PC-3 (cell line): ENCODE data around the gene TAF13. TPM values are rescaled to one million over a fixed set of nuclear protein-coding genes. Genes with fewer than 3 reads are reported as not detected.

Source experiments
- ATAC-seq: fragments of 200-7000 bp; cut with Tn5 transposase; 2 replicates; pipeline ENCODE4 v1.9.1; 2020; ENCODE audit warnings: mild to moderate bottlenecking, moderate library complexity
- BruUV-seq: library from RNA; stranded (reverse); fragments of 400-500 nt; replicated peaks from 2 replicates; lab custom pipeline; 2021; lab: Mats Ljungman, UMichigan
- CTCF ChIA-PET: fragments of 300-600 bp; sonication (Branson Sonifier 250); formaldehyde crosslinking; loops from one replicate; lab custom pipeline; 2022; ENCODE audit warnings: antibody characterized with exemption; lab: Charles Lee
- POLR2A ChIA-PET: fragments of 300-600 bp; sonication (Branson Sonifier 250); formaldehyde crosslinking; loops from one replicate; lab custom pipeline; 2022; ENCODE audit warnings: antibody characterized with exemption; ENCODE audit not compliant: unreplicated experiment; lab: Charles Lee
- DNase-seq: peaks from one replicate; pipeline ENCODE4 v3.0.0-alpha.2; 2015
- H2AFZ ChIP-seq: fragments of 300-600 bp; sonication (generic); 2 replicates; pipeline ENCODE4 v1.6.0; 2016; ENCODE audit warnings: antibody characterized with exemption, low read length
- H3F3A ChIP-seq: fragments of 300-600 bp; sonication (generic); one replicate; pipeline ENCODE4 v1.6.0; 2017; ENCODE audit warnings: antibody characterized with exemption, low read length, control low read depth, mild to moderate bottlenecking; ENCODE audit not compliant: unreplicated experiment
- H3K27ac ChIP-seq: fragments of 300-600 bp; sonication (generic); 2 replicates; pipeline ENCODE4 v1.5.1; 2016; ENCODE audit warnings: mild to moderate bottlenecking, low read length
- H3K27me3 ChIP-seq: fragments of 300-600 bp; sonication (generic); 2 replicates; pipeline ENCODE4 v1.6.1; 2016; ENCODE audit warnings: low read length, mixed read lengths
- H3K36me3 ChIP-seq: fragments of 300-600 bp; sonication (generic); 2 replicates; pipeline ENCODE4 v1.6.1; 2016; ENCODE audit warnings: low read depth, mixed run types, low read length, mixed read lengths
- H3K4me1 ChIP-seq: fragments of 300-600 bp; sonication (generic); 2 replicates; pipeline ENCODE4 v1.5.1; 2016; ENCODE audit warnings: low read length; ENCODE audit not compliant: insufficient read depth
- H3K4me2 ChIP-seq: fragments of 300-600 bp; sonication (generic); 2 replicates; pipeline ENCODE4 v1.6.0; 2016; ENCODE audit warnings: low read length
- H3K4me3 ChIP-seq: fragments of 300-600 bp; sonication (generic); 2 replicates; pipeline ENCODE4 v1.5.1; 2016; ENCODE audit warnings: mild to moderate bottlenecking, low read length, mixed read lengths
- H3K79me2 ChIP-seq: fragments of 300-600 bp; sonication (generic); 2 replicates; pipeline ENCODE4 v1.6.1; 2017; ENCODE audit warnings: low read length, mixed read lengths
- H3K9ac ChIP-seq: fragments of 300-600 bp; sonication (generic); 2 replicates; pipeline ENCODE4 v1.6.0; 2016; ENCODE audit warnings: mild to moderate bottlenecking, low read length
- H3K9me2 ChIP-seq: fragments of 300-600 bp; sonication (generic); replicated peaks from 2 replicates; pipeline ENCODE4 v1.6.1; 2016; ENCODE audit warnings: mixed run types, low read length, mixed read lengths
- H3K9me3 ChIP-seq: fragments of 300-600 bp; sonication (generic); 2 replicates; pipeline ENCODE4 v1.6.1; 2016; ENCODE audit warnings: low read length, mixed read lengths
- H4K20me1 ChIP-seq: fragments of 300-600 bp; sonication (generic); 2 replicates; pipeline ENCODE4 v1.6.1; 2016; ENCODE audit warnings: low read length, mixed read lengths
- CTCF ChIP-seq: fragments of 300-600 bp; sonication (generic); conservative IDR thresholded peaks from 2 replicates; pipeline ENCODE4 v1.5.1; 2017; ENCODE audit warnings: antibody characterized with exemption, low read depth, mild to moderate bottlenecking, low read length
- EZH2 ChIP-seq: fragments of 300-600 bp; sonication (generic); IDR thresholded peaks from one replicate; pipeline ENCODE4 v1.6.1; 2017; ENCODE audit warnings: antibody characterized with exemption, mild to moderate bottlenecking, low read length; ENCODE audit not compliant: unreplicated experiment
- EZH2phosphoT487 ChIP-seq: fragments of 300-600 bp; sonication (generic); IDR thresholded peaks from 2 replicates; pipeline ENCODE4 v1.6.1; 2018; ENCODE audit warnings: mild to moderate bottlenecking, antibody characterized with exemption, low read length, borderline replicate concordance
- intact Hi-C: fragments of 100-400 bp; cut with micrococcal nuclease; formaldehyde crosslinking; loops from 2 replicates; pipeline ENCODE4 v1.9.0; 2023
- total RNA-seq: library from RNA; depleted of rRNA; stranded (reverse); fragments of >200 nt; gene quantifications from 2 replicates; pipeline ENCODE4 v1.2.3, GENCODE V29; 2014

Gene TAF13
- total RNA-seq, 1 experiment from 2014 or later, result 32.0 TPM

- peak overlapping the region; percentile 97 for H2AFZ ChIP-seq
- H3K4me3 ChIP-seq, result peak overlapping the region; percentile 92
- peaks cover 11% of the 10 kb centered on the region for H3K4me1 ChIP-seq
- no peaks in the 10 kb centered on the region for H3F3A ChIP-seq
- peaks cover 4% of the 10 kb centered on the region; the same call in 1 of the 2 replicates for H4K20me1 ChIP-seq
- intact Hi-C loops, result loop anchor here (1.0 to 5.0 kb wide), 3 partner anchors 9 to 297 kb away; partner anchors contain the start of gene SORT1
- ChIA-PET CTCF (interaction anchor here (0.7 to 1.2 kb wide), 6 partner anchors 8 to 125 kb away, joined by 3 to 8 read pairs (median 5); partner anchors contain the start of gene TAF13), POLR2A (interaction anchor here (0.6 to 1.0 kb wide), 11 partner anchors 9 to 303 kb away, joined by 3 to 10 read pairs (median 4); partner anchors contain the start of genes CLCC1 and TMEM167B)
- H3K79me2 ChIP-seq, result peaks cover 33% of the 10 kb centered on the region
- TF ChIP-seq CTCF (peak; percentile 85), EZH2 (no peak), EZH2phosphoT487 (peak; percentile 89)
- BruUV-seq, result TSS peak; percentile 75
- H3K9me2 ChIP-seq, result no peaks in the 10 kb centered on the region
- peaks cover 3% of the 10 kb centered on the region for H3K36me3 ChIP-seq
- peak overlapping the region; percentile 41; the same call in 1 of the 2 replicates for H3K27ac ChIP-seq
- DNase-seq (peak; percentile 97), ATAC-seq (peak; percentile 91)
- H3K9ac ChIP-seq, result peak overlapping the region; percentile 96
- peak overlapping the region; percentile 94 for H3K4me2 ChIP-seq
- no peaks in the 10 kb centered on the region for H3K9me3 ChIP-seq
- no peaks in the 10 kb centered on the region for H3K27me3 ChIP-seq
Measured at GRCh38 chr1:109099938-109100773, 24.4 kb upstream of the TAF13 start.

GRCh38 chr1:109096120-109096519, 20.3 kb upstream of the TAF13 start:
- Histone ChIP-seq H3F3A (no peaks in the 10 kb centered on the region), H2AFZ (no peak overlapping the region), H3K4me2 (peak overlapping the region; percentile 0; the same call in 1 of the 2 replicates), H3K9me2 (no peaks in the 10 kb centered on the region), H3K4me1 (peaks cover 18% of the 10 kb centered on the region), H4K20me1 (no peaks in the 10 kb centered on the region), H3K79me2 (peaks cover 48% of the 10 kb centered on the region), H3K36me3 (peaks cover 11% of the 10 kb centered on the region; the same call in 1 of the 2 replicates), H3K4me3 (no peak overlapping the region), H3K9me3 (no peaks in the 10 kb centered on the region), H3K9ac (no peak overlapping the region), H3K27me3 (no peaks in the 10 kb centered on the region), H3K27ac (no peak overlapping the region)
- no TSS peak for BruUV-seq
- ChIA-PET CTCF (no interaction called here), POLR2A (no interaction called here)
- TF ChIP-seq EZH2 (no peak), CTCF (no peak), EZH2phosphoT487 (no peak)
- intact Hi-C loops, result loop anchor here (5.0 kb wide), 1 partner anchor 301 kb away; the partner anchor contains the start of gene SORT1
- ATAC-seq (no peak), DNase-seq (no peak)
